Nephron progenitor cell (in vitro differentiated cells): ENCODE measurements around the gene NCOA1.
A peak's percentile ranks its signal among the peaks of the same experiment; 100 is the strongest.

Source experiments
- DNase-seq: peaks from one replicate; pipeline ENCODE4 v3.0.0; 2021
- H3K27ac Mint-ChIP-seq: 2 replicates; pipeline ENCODE4 v1.8.0; 2021; ENCODE audit warnings: mild to moderate bottlenecking, moderate library complexity, mixed read lengths
- H3K27me3 Mint-ChIP-seq: 2 replicates; pipeline ENCODE4 v1.8.0; 2021; ENCODE audit warnings: mild to moderate bottlenecking, low read depth, mixed read lengths; ENCODE audit not compliant: poor library complexity
- H3K36me3 Mint-ChIP-seq: 2 replicates; pipeline ENCODE4 v1.8.0; 2021; ENCODE audit warnings: low read depth, mixed read lengths
- H3K4me1 Mint-ChIP-seq: 2 replicates; pipeline ENCODE4 v1.8.0; 2021; ENCODE audit warnings: mixed read lengths
- H3K4me3 Mint-ChIP-seq: 2 replicates; pipeline ENCODE4 v1.8.0; 2021; ENCODE audit warnings: mild to moderate bottlenecking, moderate library complexity, mixed read lengths
- H3K9me3 Mint-ChIP-seq: 2 replicates; pipeline ENCODE4 v1.8.0; 2021; ENCODE audit warnings: mild to moderate bottlenecking, moderate library complexity, mixed read lengths
- CTCF ChIP-seq: fragments of 200-600 bp; sonication (generic); IDR thresholded peaks from 2 replicates; pipeline ENCODE4 v1.5.0; 2021; ENCODE audit warnings: antibody characterized with exemption

Gene NCOA1

GRCh38 chr2:24691806-24692205 is 200.8 kb downstream of the NCOA1 start:
- Mint-ChIP-seq H3K4me1 (no peaks in the 10 kb centered on the region), H3K4me3 (no peak overlapping the region), H3K9me3 (peaks cover 13% of the 10 kb centered on the region), H3K27me3 (no peaks in the 10 kb centered on the region), H3K27ac (no peak overlapping the region), H3K36me3 (peaks cover 45% of the 10 kb centered on the region)
- TF ChIP-seq CTCF, result no peak
- DNase-seq, result no peak

GRCh38 chr2:24697792-24698191 is 206.7 kb downstream of the NCOA1 start:
- Mint-ChIP-seq H3K9me3 (no peaks in the 10 kb centered on the region), H3K4me1 (peaks cover 2% of the 10 kb centered on the region), H3K4me3 (no peak overlapping the region), H3K27ac (no peak overlapping the region), H3K36me3 (peaks cover 13% of the 10 kb centered on the region), H3K27me3 (no peaks in the 10 kb centered on the region)
- DNase-seq, result no peak
- no peak for TF ChIP-seq CTCF

GRCh38 chr2:24702800-24703199 is 211.7 kb downstream of the NCOA1 start:
- Mint-ChIP-seq H3K27ac (peak overlapping the region; percentile 58), H3K9me3 (no peaks in the 10 kb centered on the region), H3K4me3 (no peak overlapping the region), H3K27me3 (no peaks in the 10 kb centered on the region), H3K36me3 (peaks cover 15% of the 10 kb centered on the region), H3K4me1 (peaks cover 8% of the 10 kb centered on the region)
- TF ChIP-seq CTCF, result no peak
- DNase-seq, result no peak

GRCh38 chr2:24704692-24705091 is 213.6 kb downstream of the NCOA1 start:
- Mint-ChIP-seq H3K9me3 (no peaks in the 10 kb centered on the region), H3K27ac (no peak overlapping the region), H3K36me3 (peaks cover 12% of the 10 kb centered on the region), H3K27me3 (no peaks in the 10 kb centered on the region), H3K4me1 (peaks cover 8% of the 10 kb centered on the region), H3K4me3 (no peak overlapping the region)
- no peak for TF ChIP-seq CTCF
- no peak for DNase-seq

- Mint-ChIP-seq H3K36me3 (peaks cover 16% of the 10 kb centered on the region), H3K4me3 (no peak overlapping the region), H3K27me3 (no peaks in the 10 kb centered on the region), H3K27ac (no peak overlapping the region), H3K4me1 (peaks cover 8% of the 10 kb centered on the region), H3K9me3 (no peaks in the 10 kb centered on the region)
- DNase-seq, result no peak
- TF ChIP-seq CTCF, result no peak
Measured at GRCh38 chr2:24707143-24707542, 216.1 kb downstream of the NCOA1 start.

- no peaks in the 10 kb centered on the region for H3K9me3 Mint-ChIP-seq
- H3K4me3 Mint-ChIP-seq, result no peak overlapping the region
- no peak for TF ChIP-seq CTCF
- DNase-seq, result no peak
- no peaks in the 10 kb centered on the region for H3K4me1 Mint-ChIP-seq
- peaks cover 28% of the 10 kb centered on the region for H3K36me3 Mint-ChIP-seq
- H3K27ac Mint-ChIP-seq, result peak overlapping the region; percentile 0
- no peaks in the 10 kb centered on the region for H3K27me3 Mint-ChIP-seq
Measured at GRCh38 chr2:24708537-24709152, 217.6 kb downstream of the NCOA1 start.
